ENCODE measurements around the gene PPA1. TPM values are rescaled to one million over a fixed set of nuclear protein-coding genes. Genes with fewer than 3 reads are reported as not detected.

PPA1 gene
- total and polyA plus RNA-seq, 8 donors: 83.5 to 122 (median 102) TPM

DNA sequence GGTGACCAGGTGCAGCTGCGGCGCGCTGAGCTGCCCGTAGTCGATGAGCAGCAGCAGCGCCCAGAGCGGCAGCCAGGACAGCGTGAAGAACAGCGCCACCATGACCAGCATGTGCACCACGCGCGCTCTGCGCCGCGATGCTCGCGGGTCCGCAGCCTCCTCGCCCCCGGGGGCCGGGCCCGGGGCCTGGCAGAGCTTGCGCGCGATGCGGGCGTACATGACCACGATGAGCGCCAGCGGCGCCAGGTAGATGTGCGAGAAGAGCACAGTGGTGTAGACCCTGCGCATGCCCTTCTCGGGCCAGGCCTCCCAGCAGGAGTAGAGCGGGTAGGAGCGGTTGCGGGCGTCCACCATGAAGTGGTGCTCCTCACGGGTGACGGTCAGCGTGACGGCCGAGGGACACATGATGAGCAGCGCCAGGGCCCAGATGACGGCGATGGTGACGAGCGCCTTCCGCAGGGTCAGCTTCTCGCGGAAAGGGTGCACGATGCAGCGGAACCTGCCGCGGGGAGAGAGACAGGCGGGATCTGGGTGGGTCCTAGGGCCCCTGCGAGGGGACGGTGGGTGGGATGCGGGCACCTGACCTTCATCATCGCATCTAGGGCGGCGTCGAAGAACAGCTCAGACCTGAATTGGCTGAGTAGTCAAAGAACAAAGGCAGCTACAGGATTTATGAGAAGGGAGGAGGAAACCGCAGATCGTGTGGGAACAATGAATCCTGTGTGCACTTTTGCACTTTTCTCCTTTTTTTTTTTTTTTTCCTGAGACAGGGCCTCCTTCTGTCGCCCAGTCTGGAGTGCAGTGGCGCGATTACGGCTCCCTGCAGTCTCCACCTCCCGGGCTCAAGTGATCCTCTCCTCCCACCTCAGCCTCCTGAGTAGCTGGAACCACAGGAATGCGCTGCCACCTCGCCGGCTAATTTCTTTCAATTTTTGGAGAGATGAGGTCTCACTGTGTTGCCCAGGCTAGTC is 22.4 kb upstream of the PPA1 start:
- no peak for TF ChIP-seq CTCF (IDR thresholded peaks at IDR 0.05)
- Histone ChIP-seq H3K9me3 (no peaks in the 10 kb centered on the region), H3K27ac (no peak overlapping the region), H3K36me3 (no peaks in the 10 kb centered on the region), H3K27me3 (peaks cover 0 to 3% (median 0%) of the 10 kb centered on the region in 4 donors), H3K4me1 (no peaks in the 10 kb centered on the region), H3K4me3 (peak overlapping the region in 1 of 4 donors; percentile 26)
- intact Hi-C loops (cut with DNase I): no loop called here
- 15 to 19% methylated on average over 72 to 73 of the region's 73 CpGs for WGBS, 2 donors
- FAIRE-seq (no peak), ATAC-seq (peak; percentile 35 to 74 (median 72)), DNase-seq (peak in 1 of 6 donors; percentile 63)

- intact Hi-C loops (cut with DNase I): no loop called here
- ATAC-seq (no peak), FAIRE-seq (no peak), DNase-seq (no peak)
- TF ChIP-seq CTCF (IDR thresholded peaks at IDR 0.05): no peak
- WGBS, 2 donors: 55 to 67% methylated on average over 40 of the region's 40 CpGs
- peaks cover 0 to 3% (median 0%) of the 10 kb centered on the region in 4 donors for H3K27me3 ChIP-seq
- H3K9me3 ChIP-seq: no peaks in the 10 kb centered on the region
- H3K4me1 ChIP-seq: no peaks in the 10 kb centered on the region
- no peak overlapping the region for H3K4me3 ChIP-seq
- no peak overlapping the region for H3K27ac ChIP-seq
- no peaks in the 10 kb centered on the region for H3K36me3 ChIP-seq
Observed at GRCh38 chr10:70254778-70255328, 21.6 kb upstream of the PPA1 start.

DNA sequence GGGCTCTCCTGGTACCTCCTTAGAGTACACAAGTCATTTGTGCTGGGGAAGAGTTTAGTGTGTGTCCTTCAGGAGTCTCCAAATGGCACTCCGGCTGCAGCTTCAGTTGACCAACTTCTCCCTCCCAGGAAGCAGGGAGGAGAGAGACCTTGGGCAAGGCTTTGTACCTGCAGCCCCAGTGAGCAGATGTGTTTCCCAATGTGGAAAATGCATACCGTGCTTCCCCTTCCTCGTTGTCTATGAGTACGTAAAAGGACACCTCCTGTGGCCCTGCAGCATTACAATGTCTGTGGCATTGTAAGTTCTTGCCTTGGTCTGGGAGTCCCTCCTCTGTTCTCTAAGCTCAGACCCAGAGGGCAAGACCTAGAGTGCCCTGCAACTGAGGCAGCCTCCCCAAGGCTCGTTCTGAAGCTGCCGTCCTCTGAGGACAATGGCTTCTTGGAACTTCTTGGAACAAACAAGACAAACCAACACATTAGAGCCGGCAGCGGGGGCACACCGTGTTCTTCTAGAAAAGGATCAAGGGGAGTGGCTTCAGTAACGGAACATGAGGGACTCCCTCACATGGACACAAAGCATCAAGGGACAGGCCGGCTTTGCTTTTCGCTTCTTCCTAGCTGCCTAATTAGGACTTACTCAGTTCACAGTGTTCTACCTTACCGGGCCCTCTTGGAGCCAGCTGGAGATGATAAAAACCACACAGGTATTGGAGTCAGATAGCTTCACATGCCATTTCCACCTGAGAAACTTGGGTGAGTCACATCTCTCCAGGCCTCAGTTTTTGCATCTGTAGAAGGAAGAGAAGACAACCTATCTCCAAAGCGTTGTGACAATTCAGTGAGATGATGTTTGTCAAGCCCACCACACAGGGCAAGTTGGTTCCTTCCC is 20.9 kb upstream of the PPA1 start:
- ATAC-seq (no peak), FAIRE-seq (no peak), DNase-seq (no peak)
- intact Hi-C loops (cut with DNase I): no loop called here
- Histone ChIP-seq H3K27me3 (peaks cover 0 to 3% (median 0%) of the 10 kb centered on the region in 4 donors), H3K36me3 (no peaks in the 10 kb centered on the region), H3K27ac (no peak overlapping the region), H3K4me3 (no peak overlapping the region), H3K4me1 (no peaks in the 10 kb centered on the region), H3K9me3 (no peaks in the 10 kb centered on the region)
- no peak for TF ChIP-seq CTCF (IDR thresholded peaks at IDR 0.05)
- WGBS, 2 donors: 83 to 89% methylated on average over 14 of the region's 14 CpGs

GRCh38 chr10:70250961-70251680 is 17.9 kb upstream of the PPA1 start:
- no peak for TF ChIP-seq CTCF (IDR thresholded peaks at IDR 0.05)
- H3K36me3 ChIP-seq: no peaks in the 10 kb centered on the region
- WGBS, 2 donors: 88 to 89% methylated on average over 11 of the region's 11 CpGs
- H3K4me3 ChIP-seq: no peak overlapping the region
- DNase-seq: no peak
- peaks cover 0 to 3% (median 0%) of the 10 kb centered on the region in 4 donors for H3K27me3 ChIP-seq
- no peak overlapping the region for H3K27ac ChIP-seq
- ATAC-seq: no peak
- no peaks in the 10 kb centered on the region for H3K4me1 ChIP-seq
- no peak for FAIRE-seq
- no peaks in the 10 kb centered on the region for H3K9me3 ChIP-seq
- intact Hi-C loops (cut with DNase I): no loop called here

All from pancreas (tissue), 10 donors.